GM18507 (cell line): ENCODE data around the gene ESAM.

Experiments
- DNase-seq: peaks from one replicate; pipeline ENCODE4 v3.0.0; 2011; ENCODE audit warnings: low read depth; ENCODE audit not compliant: insufficient read length; ENCODE audit errors: extremely low spot score
- FAIRE-seq: peaks from 2 replicates; lab custom pipeline; 2011; peaks lifted over from hg19 to GRCh38; lab: Jason Lieb, UNC

Gene ESAM

DNA sequence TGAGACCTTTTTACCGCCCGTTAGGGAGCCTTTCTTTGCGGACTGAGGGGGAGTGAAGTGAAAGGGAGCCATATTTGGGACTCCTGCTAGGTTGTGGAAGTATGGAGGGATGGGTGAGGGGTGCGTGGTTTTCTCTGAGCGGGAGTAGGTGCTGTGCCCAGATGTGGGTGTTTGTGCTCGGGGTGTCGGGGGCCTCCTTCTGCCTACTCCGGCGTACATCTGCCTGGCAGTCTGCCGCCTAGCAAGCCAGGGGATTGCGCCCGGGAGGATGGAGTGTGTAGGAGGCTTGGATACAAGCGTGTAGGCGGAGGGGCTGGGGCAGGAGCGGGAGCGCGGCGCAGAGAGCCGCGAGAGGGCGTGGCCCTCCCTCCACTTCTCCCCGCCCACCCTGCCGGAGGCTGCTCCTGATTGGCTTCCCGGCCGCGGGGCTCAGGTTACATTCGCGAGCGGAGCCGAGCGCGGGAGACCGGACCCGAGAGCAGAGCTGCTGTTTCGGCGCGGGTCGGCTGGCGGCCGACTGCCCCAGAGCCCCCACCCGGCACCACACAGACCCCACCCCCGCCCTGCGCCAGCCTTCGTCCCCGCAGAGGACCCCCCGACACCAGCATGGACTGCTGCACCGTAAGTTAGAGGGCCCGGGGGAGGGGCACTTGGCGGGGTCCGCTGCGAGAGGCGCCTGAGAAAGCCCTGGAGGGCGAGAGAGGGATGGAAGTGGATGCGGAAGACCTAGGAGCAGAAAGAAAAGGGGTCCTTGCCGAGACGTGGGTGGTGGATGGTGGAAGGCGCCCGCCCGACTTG, 22.4 kb downstream of the ESAM start, which contains the start of gene NRGN:
Gene NRGN, plus strand, starts transcription at position 464 of the 798 bp plus-strand sequence. Its CDS starts 143 bp downstream, at position 607.
- DNase-seq (peak; percentile 90), FAIRE-seq (peak; percentile 89)

DNA sequence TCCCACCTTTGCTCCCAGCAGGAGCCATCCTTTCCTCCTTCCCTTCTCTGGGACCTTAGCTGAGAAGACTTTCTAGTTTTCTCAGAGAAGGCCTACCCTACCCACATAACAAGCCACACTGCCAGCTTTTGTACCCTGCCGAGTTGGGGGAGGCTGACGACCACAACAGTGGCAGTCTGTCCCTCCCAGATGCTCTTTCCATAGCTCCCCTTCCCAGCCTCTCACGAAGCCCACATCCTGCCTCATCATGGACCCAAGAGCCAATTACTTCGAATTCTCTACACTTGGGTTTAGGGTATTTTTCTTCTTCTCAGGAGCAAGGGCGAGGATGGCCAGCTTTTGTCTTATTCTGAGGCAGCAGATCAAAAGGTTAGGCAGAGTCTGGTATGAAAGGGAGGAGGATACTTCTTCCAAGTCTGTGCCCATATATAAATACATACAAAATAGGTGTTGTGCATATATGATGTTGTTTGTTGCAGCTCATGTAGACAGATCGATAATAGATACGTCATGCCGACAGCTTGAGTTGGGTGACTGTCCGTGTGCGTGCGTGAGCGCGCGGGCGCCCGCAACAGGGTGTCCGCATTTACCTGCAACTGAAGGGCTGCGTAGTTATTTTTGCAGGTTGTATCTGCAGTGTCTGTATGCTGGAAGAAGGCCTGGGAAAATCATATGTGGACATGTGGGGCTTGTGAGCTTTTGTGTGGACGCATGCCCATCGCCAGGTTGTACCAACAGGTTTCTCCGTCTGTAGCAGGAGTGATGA, 23.2 kb downstream of the ESAM start:
- FAIRE-seq (no peak), DNase-seq (no peak)

DNA sequence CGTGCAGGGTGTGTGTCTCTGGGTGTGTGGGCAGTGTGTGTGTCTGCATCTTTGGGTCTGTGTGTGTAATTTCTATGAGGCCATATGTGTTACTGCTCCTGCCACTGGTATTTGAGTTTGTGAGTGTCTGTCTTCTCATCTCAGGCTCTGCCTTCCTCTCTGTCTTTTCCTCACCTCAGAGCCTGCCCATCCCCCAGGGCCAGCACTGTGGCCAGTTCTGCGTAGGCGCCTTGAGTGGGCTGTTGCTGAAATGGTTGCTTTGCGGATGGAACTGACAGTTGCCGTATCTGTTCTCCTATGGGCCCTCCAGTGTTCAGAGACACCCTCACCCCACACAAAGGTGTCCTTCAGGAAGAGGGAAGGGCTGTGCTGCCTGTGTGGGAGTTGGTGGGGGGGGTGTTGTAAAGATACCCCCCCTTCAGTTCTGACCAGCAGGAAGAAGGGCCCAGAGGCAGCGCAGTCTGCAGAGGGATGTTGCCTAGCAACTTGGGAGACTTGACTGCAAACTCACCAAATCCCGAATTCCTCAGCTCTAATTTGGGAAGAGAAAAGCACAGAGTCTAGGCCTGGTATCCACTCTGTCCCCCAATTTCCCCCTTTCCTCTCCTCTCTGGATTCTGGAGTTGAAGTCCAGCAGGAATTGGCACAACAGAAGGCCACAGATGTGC, 24.3 kb downstream of the ESAM start:
- no peak for DNase-seq
- no peak for FAIRE-seq

DNA sequence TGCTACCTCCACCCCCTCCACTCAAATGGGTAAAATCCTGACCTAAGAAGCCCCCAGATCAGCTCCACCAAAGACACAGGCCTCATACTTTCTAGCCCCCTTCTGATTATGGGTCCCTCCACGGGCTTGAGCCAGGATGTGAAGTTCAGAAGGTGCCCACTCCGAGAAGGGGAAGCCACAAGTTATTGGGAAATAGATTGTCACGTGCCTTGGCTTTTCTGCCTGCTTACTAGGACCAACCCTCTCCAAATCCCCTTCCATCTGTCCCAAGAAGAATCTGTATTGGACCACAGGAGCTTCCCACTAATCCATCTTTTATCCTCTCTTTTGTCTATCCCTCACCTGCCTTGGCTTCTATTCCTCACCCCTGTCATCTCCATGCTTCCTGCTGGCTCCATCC, 25.4 kb downstream of the ESAM start:
- no peak for FAIRE-seq
- no peak for DNase-seq

DNA sequence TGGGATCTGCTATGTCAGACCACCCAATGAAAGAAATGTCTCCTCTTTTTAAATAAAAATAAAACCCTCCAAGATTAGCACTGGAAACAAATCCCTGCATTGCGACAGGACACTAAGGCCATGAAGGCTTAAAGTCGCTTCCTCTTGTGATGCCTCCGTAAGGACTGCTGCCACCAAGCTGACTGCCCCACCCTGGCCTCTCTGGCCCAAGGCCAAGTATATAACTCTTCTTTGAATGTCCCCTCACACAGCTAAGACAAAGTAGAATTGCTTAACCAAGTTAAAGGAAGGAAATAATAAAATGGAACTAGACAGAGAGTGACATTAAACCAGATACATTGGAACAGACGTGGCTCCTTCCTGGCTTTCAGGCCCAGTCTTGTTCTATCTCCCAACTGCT, 29.9 kb downstream of the ESAM start:
- DNase-seq (no peak), FAIRE-seq (no peak)

DNA sequence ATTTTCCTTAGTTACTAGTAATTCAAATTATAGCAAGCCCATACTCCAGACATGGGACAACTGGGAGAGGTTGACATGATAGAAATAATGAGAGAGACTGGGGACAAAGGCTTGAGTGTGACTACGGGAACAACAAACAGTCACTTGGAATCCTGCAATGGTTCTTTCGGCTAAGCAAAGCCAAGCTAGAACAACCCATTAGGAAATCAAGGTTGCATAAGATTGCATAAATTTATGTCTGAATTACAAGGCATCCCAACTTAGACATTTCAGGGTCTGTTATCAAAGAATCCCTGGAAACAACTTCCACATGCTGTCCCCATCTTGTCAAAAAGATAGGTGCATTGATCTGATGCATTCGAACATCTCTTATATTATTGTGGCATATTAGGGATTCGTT, 32.5 kb downstream of the ESAM start:
- FAIRE-seq, result no peak

DNA sequence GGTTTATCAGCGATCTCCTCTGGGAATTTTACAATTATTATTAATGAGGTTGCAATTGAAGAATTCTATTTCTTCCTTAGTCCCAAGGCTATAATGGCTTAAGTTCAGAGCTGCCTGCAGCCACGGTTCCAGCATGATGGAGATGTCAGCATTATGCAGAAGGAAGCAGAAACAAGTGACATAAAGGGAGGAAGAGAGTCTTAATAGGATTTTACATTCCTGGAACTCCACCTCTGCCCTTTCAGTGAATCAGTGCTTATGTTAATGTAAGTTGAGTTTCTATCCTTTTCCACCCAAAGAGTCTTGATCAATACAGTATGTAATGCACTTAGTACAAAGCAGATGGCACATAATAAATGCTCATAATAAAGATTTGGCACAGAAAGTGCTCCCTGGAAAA, 34.0 kb downstream of the ESAM start:
- FAIRE-seq (no peak), DNase-seq (no peak)

More for the DNA sequence above, 32.5 kb downstream of the ESAM start:
- no peak for DNase-seq

DNA sequence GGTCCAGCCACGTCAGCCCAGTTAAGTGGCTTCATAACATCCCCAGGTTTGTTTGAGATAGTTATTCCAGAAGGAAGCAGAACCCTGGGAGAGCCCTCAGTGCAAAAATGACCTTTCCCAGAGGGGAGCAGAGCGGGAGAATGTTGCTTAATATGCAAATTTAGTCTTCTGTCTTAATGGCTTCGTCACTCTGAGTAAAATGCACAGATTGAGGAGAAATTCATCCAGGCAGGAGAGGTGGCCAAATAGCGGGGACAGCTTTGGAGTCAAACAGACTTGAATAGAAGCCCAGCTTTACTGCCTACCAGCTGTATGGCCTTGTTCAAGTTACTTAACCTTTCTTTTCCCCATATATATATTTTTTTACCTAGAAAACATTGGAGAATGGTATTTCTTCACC, 34.6 kb downstream of the ESAM start:
- FAIRE-seq, result no peak
- DNase-seq, result no peak

DNA sequence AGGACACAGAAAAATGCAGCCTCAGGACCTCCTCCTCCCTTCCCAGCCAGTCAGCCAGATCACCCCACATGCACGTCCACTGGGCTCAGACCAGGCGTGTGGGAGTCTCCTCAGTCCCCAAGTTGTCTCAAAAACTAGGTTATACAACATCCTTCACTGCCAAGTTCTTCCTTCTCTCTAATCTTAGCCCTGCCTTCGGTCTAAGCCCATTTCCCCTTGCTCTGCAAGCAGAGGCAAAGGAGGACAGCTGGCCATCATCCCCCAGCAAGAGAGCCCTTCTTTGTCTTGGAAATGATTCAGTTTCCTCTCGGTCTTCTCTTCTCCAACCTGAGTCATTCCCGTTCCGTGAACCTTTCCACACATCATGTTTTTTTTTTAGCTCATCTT, 36.4 kb downstream of the ESAM start:
- DNase-seq, result no peak
- no peak for FAIRE-seq

DNA sequence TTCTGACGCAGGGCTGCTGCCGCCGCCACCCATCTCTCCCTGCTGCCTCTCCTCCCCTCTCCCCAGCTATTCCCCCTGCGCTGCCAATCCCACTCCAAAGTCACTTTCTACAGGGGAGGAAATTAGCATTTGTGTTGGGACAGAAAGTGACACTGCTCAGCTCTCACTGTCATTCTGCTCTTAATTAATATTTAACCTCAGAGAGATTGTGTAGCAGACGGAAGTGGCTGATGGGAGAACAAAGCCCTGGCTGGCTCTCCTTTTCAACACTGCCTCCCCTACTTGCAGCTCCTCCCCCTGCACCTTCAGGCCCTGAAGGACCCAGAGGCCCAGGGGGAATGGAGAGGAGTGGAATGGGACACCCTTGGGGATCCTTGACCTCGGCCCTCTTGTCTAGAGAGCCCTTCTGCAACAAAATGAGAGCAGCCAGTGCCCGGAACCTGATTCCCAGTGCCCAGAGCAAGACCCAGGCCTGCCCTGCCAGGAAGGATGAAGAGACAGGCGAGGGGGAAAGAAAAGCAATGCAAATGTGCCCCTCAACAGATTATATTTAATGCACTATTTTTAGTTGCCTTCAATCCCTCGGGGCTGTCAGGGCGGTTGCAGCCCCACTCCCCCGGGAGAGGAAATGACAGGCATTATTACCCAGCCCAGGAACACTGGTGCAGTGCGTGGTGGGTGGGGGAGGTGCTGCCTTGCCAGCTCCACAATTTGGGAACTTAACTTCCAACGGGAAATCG, 36.9 kb downstream of the ESAM start:
- peak; percentile 96 for FAIRE-seq

DNA sequence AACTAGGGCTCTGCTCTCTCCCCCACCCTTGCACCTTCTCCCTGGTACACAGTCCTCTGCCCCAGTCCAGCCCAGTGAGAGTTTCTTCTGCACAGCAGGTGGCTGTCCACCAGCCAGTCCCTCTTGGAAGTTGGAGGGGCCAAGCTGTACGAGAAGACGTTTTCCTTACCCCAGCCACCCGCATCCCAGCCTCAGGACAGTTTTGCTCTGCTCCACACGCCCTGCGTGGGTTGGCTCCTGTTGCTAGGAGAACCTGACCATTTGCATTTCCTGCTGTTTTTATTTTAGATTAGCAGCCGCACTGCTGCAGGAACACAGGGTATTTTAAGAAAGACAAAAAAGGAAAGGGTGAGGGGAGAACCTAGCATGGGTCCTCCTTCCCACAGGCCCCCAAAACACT, 39.9 kb downstream of the ESAM start:
- no peak for FAIRE-seq
- DNase-seq, result no peak

More for the DNA sequence above, 36.9 kb downstream of the ESAM start:
- DNase-seq, result peak; percentile 77

DNA sequence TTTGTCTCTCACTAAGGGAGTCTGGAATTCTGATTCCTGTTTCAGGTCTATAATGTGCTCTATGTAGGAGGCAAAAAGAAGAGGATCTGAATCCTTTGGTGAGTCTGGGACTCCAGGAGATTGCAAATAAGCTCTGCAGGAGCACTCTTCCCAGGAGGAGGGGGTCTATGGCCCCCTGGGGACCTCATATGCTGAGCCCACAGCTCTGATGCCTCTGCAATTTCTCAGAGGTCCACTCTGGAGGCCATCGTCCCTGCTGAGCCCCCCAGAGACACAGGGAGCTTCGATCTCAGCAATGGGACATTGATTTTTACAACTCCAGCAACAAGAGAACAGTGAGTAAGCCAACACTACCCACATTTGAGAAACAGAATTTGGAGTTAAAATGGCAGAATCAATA, 42.6 kb downstream of the ESAM start:
- FAIRE-seq (no peak), DNase-seq (no peak)

DNA sequence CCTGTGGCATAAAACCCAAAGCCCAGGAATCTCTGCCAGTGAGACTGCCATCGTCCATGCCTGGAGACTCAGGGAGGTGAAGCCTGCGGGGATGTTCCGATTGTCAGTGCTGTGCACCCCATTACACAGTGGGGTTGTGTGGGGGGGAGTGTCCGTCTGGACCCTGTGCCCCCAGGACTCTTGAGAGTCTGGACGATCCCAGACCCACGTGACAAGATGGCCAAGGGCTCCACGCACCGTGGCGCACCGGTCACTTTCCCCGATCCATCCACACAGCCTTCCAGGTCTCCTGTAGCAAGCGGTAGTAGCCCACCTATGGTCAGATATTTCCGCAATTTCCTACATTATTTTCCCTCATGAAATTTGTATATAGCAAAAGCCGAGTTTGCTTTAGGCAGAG, 43.3 kb downstream of the ESAM start:
- FAIRE-seq (no peak), DNase-seq (no peak)

DNA sequence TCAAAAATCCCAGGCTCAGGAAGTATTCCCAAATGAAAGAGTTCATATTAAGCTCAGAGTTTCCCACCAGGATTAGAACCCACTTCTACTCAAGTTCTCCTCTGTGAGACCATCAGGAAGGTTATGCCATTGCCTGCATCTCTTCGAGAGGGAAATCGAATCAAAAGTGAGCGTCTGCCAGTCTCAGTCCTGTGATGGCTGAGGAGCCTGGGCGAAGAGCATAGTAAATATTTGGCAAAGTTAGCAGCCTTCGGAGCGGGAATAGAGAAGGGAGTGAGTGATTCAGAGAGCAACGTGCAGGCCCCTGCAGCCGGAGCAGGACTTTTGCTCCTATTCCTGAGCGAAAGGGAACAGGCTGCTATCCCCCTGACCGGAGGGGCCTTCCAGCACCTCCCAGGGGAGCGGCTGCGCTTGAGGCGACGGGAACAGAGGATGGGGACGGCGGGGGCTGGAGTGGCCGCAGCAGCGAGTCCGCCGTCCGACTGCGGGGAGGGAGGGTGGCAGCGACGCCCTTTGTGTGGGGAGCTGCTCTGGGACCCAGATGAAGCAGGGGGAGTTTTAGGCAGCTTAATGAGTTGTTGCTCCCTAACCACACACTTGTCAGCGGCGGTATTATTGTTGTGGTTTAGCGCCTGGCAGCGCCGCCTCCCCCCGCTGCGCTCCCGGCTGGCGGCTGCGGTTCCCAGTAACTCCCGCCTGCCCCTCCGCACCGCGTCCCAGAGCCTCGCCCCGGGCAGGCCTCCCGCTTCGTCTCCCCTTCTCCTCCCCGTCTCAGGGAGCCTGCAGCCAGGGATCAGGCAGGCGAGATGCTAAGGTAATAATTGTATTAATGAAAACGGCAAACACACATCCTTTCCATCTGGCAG, 44.1 kb downstream of the ESAM start:
- no peak for FAIRE-seq

DNA sequence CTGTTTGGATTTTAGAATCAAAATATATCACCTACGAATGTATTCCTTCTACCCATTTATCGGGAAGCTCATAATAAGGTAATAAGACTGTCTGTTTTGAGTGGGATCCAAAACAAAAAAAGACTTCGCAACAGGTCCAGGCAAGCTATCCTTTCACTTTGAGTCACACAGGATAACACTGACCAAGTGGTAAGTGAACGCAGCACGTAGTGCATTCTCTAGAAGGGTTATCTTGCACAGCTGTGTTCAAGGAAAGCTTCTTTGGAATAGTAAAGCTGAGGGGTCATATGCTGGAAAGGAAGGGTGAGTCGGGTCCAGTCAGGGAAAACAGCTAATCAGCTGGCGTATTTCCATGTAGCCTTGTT, 44.7 kb downstream of the ESAM start:
- FAIRE-seq (peak; percentile 58), DNase-seq (no peak)

More for the DNA sequence above, 44.1 kb downstream of the ESAM start:
- DNase-seq, result no peak

DNA sequence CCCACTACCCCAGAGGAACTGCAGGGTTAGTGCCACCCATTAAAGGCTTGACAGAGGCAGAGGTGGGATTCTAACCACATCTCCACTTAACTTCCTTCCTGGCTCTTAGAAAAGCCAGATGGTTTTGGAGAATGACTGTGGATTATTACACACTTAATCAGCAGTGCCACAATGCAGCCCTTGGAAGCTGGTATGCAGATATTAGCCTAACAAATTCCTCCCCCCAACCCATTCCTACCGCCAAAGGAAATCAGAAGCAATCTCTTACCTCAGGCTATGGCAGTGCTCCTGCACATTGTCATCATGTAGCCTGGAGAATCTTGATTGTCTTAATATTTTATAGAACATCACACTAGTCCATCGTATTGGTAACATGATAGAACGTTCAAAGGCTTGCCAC, 45.5 kb downstream of the ESAM start:
- FAIRE-seq (no peak), DNase-seq (no peak)

DNA sequence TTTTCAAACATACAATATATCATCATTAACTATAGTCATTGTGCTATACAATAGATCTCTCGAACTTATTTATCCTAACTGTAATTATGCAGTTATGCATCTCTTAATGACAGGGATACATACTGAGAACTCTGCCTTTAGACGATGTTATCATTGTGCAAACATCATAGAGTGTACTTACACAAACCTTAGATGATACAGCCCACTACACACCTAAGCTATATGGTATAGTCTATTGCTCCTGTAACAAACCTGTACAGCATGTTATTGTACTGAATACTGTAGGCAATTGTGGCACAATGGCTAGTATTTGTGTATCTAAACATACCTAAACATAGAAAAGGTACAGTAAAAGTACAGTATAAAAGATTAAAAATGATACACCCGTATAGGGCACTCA, 49.7 kb downstream of the ESAM start:
- DNase-seq, result no peak

DNA sequence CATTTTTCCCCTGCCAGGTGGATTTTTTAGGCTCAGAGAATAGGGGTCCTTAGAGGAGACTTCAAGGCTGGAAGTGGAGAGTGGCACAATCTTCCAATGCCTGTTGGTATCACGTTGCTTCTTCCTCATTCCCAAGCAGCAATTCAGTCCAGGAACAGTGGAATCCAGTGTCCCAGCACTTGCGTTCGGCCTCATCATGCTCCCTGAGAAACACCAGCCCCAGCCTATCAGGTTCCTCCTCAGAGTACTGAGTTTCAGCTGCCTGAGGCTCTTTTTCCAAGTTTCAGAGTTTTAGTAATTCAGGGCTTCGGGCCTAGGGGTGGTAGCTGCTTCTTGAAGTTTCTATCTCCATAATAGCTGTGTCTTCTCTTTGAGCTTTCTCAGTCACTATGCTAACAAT, 54.3 kb downstream of the ESAM start:
- no peak for DNase-seq
- FAIRE-seq, result no peak

More for the DNA sequence above, 49.7 kb downstream of the ESAM start:
- no peak for FAIRE-seq
